ENCODE measurements around the gene GGNBP2.

DNA sequence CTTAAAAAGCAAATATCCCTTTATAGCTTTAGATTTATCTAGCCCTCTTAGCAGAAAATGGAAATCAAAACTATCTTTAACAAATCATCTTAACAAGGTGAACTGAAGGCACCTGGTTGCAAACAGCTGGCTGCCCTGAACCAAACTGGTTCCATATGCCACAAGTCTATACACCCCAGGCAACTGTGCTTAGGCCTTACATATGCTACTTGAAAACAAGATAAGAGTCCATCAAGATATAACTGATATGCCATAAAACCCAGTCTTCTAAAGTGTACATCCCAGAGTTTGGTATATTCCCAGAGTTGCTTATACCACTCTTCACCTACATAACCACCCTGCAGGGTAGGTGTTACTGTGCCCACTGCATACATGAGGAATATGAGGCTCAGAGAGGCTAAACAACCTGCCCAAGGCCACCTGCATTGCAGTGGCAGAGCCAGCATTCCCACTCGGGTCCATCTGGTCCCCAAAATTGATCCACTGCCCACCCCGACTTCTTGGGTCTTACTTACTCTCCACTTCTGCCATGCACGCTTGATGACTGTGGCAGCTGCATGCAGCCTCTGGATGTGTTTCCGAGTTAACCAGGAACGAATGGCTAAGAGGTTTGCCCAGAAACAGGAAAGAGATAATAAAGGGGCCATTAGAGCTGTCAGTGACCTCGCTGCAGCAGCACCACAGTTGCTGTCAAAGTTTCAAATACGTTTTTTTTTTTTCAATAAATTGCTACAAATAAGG, 46.0 kb upstream of the GGNBP2 start:
- no peak for TF ChIP-seq POLR2A (IDR thresholded peaks at IDR 0.05)
- TF ChIP-seq CTCF (IDR thresholded peaks at IDR 0.05 in 4 of 5, conservative IDR thresholded peaks at IDR 0.05 in 1 of 5), result no peak

All from gastrocnemius medialis (tissue), 4 donors.